Calu3 (cell line): ENCODE measurements around the gene ADI1. TPM values are rescaled to one million over a fixed set of nuclear protein-coding genes. Genes with fewer than 3 reads are reported as not detected.

Experiments
- BruUV-seq: library from RNA; stranded (reverse); fragments of 400-500 nt; replicated peaks from 2 replicates; lab custom pipeline; 2021; lab: Mats Ljungman, UMichigan
- CTCF ChIA-PET: fragments of 300-600 bp; sonication (Branson Sonifier 250); formaldehyde crosslinking; loops from one replicate; lab custom pipeline; 2022; ENCODE audit warnings: antibody characterized with exemption; lab: Charles Lee
- DNase-seq: peaks from one replicate; pipeline ENCODE4 v3.0.0; 2022
- H3K27ac Mint-ChIP-seq: one replicate; pipeline ENCODE4 v1.8.0; 2022; ENCODE audit warnings: mixed read lengths; ENCODE audit not compliant: unreplicated experiment
- H3K27me3 Mint-ChIP-seq: one replicate; pipeline ENCODE4 v1.8.0; 2022; ENCODE audit warnings: mixed read lengths; ENCODE audit not compliant: unreplicated experiment
- H3K36me3 Mint-ChIP-seq: one replicate; pipeline ENCODE4 v1.8.0; 2022; ENCODE audit warnings: mild to moderate bottlenecking, moderate library complexity, mixed read lengths; ENCODE audit not compliant: insufficient read depth, unreplicated experiment
- H3K4me1 Mint-ChIP-seq: one replicate; pipeline ENCODE4 v1.8.0; 2022; ENCODE audit warnings: mild to moderate bottlenecking, low read depth, mixed read lengths; ENCODE audit not compliant: unreplicated experiment
- H3K4me3 Mint-ChIP-seq: one replicate; pipeline ENCODE4 v1.8.0; 2022; ENCODE audit warnings: mild to moderate bottlenecking, low read depth, moderate library complexity, mixed read lengths; ENCODE audit not compliant: unreplicated experiment
- H3K9me3 Mint-ChIP-seq: one replicate; pipeline ENCODE4 v1.8.0; 2022; ENCODE audit warnings: low read depth, mixed read lengths; ENCODE audit not compliant: unreplicated experiment
- intact Hi-C: fragments of 100-400 bp; cut with micrococcal nuclease; formaldehyde crosslinking; loops from one replicate; pipeline ENCODE4 v1.10.0; 2022; ENCODE audit not compliant: unreplicated experiment
- total RNA-seq: library from RNA; stranded (reverse); gene quantifications from 2 replicates; pipeline ENCODE4 v1.2.3, GENCODE V29; 2022
- TF ChIP-seq, protein P1 (sequence below): fragments of 200-600 bp; IDR thresholded peaks from one replicate; pipeline ENCODE4 v1.8.0; 2022; ENCODE audit warnings: antibody characterized with exemption; ENCODE audit not compliant: unreplicated experiment

ADI1 gene
- total RNA-seq, 1 experiment from 2014 or later = 32.6 TPM

DNA sequence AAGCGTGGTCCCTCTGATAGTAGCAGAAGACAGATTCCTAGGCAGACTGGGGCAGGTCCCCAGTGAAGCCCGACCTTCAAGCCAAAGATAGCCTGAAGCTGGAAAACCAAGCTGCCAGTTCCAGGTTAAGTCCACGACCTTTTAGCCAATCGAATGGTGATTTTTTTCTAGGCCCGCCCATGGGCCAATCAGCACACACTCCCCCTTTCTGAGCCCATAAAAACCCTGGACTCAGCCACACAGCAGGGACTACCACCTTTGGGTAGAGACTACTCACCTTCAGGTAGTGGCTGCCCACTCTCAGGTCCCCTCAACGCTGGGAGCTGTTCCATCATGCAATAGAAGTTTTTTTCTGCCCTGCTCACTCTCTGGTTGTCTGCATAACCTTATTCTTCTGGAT lies 14.5 kb upstream of the ADI1 start:
- TF ChIP-seq, protein P1, sequence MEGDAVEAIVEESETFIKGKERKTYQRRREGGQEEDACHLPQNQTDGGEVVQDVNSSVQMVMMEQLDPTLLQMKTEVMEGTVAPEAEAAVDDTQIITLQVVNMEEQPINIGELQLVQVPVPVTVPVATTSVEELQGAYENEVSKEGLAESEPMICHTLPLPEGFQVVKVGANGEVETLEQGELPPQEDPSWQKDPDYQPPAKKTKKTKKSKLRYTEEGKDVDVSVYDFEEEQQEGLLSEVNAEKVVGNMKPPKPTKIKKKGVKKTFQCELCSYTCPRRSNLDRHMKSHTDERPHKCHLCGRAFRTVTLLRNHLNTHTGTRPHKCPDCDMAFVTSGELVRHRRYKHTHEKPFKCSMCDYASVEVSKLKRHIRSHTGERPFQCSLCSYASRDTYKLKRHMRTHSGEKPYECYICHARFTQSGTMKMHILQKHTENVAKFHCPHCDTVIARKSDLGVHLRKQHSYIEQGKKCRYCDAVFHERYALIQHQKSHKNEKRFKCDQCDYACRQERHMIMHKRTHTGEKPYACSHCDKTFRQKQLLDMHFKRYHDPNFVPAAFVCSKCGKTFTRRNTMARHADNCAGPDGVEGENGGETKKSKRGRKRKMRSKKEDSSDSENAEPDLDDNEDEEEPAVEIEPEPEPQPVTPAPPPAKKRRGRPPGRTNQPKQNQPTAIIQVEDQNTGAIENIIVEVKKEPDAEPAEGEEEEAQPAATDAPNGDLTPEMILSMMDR = no peak
- no peaks in the 10 kb centered on the region for H3K9me3 Mint-ChIP-seq
- H3K4me3 Mint-ChIP-seq = no peak overlapping the region
- no TSS peak for BruUV-seq
- H3K4me1 Mint-ChIP-seq = peaks cover 17% of the 10 kb centered on the region
- peaks cover 19% of the 10 kb centered on the region for H3K36me3 Mint-ChIP-seq
- DNase-seq = no peak
- no peaks in the 10 kb centered on the region for H3K27me3 Mint-ChIP-seq
- intact Hi-C loops = no loop called here
- no peak overlapping the region for H3K27ac Mint-ChIP-seq
- CTCF ChIA-PET = interaction anchor here (0.6 kb wide), 1 partner anchor 14 kb away, joined by 3 read pairs; no protein-coding TSS in a partner anchor

DNA sequence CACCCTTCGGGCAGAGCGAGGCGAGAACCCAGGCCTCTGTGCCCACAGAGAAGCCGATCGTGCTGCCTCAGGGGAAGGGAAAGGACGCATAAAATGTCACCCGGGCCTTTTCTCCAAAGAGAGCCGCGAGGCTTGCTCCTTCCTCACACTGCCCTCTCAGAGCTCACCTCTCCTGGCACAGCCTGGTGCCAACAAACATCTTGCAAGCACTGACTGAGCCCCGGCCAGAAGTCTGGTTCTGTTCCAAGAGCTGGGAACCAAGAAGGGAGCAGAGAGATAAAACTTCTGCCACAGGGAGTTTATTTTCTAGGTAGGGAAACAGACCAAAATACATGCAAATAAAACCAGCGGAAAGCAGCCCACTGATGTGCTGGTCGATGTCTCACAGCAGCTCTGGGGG lies 13.6 kb upstream of the ADI1 start:
- TF ChIP-seq, protein P1 = no peak
- H3K36me3 Mint-ChIP-seq = peaks cover 19% of the 10 kb centered on the region
- no peaks in the 10 kb centered on the region for H3K27me3 Mint-ChIP-seq
- intact Hi-C loops = no loop called here
- H3K9me3 Mint-ChIP-seq = no peaks in the 10 kb centered on the region
- H3K27ac Mint-ChIP-seq = no peak overlapping the region
- DNase-seq = no peak
- BruUV-seq = no TSS peak
- no peak overlapping the region for H3K4me3 Mint-ChIP-seq
- H3K4me1 Mint-ChIP-seq = peaks cover 17% of the 10 kb centered on the region
- CTCF ChIA-PET = no interaction called here

DNA sequence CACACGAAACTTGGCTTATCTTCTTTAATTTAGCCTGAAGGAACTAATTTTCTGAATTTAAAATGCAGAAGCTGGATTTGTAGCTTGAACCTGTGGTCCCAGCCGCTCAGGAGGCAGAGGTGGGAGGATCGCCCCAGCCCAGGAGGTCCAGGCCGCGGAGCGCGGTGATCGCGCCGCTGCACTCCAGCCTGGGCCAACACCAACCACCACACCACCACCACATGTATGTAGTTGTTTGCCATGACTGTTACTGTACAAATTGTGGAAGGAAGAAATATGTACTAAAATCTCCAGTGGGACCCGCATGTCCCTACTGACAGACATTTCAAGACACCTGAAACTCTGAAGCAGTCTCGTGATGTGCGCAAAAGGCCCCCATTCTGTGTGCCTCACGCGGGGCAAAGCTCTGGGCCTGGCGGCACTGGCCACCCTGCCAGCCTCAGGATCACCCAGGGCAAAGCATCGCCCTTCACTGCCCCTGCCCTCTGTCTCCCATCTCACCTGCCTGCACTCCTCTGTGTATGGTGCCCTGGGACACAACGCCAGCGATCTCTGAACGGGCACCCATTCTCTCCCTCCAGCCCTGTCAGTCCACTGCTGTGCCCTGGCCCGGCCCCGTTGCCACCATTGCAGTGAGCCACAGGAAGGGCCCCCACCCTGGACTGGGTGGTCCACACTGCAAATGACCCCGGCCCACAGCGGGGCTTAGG lies 10.1 kb upstream of the ADI1 start:
- BruUV-seq = no TSS peak
- no peaks in the 10 kb centered on the region for H3K9me3 Mint-ChIP-seq
- H3K27ac Mint-ChIP-seq = no peak overlapping the region
- H3K4me1 Mint-ChIP-seq = no peaks in the 10 kb centered on the region
- TF ChIP-seq, protein P1 = no peak
- no peaks in the 10 kb centered on the region for H3K27me3 Mint-ChIP-seq
- H3K36me3 Mint-ChIP-seq = no peaks in the 10 kb centered on the region
- no peak overlapping the region for H3K4me3 Mint-ChIP-seq
- DNase-seq = no peak
- intact Hi-C loops = no loop called here
- CTCF ChIA-PET = no interaction called here

DNA sequence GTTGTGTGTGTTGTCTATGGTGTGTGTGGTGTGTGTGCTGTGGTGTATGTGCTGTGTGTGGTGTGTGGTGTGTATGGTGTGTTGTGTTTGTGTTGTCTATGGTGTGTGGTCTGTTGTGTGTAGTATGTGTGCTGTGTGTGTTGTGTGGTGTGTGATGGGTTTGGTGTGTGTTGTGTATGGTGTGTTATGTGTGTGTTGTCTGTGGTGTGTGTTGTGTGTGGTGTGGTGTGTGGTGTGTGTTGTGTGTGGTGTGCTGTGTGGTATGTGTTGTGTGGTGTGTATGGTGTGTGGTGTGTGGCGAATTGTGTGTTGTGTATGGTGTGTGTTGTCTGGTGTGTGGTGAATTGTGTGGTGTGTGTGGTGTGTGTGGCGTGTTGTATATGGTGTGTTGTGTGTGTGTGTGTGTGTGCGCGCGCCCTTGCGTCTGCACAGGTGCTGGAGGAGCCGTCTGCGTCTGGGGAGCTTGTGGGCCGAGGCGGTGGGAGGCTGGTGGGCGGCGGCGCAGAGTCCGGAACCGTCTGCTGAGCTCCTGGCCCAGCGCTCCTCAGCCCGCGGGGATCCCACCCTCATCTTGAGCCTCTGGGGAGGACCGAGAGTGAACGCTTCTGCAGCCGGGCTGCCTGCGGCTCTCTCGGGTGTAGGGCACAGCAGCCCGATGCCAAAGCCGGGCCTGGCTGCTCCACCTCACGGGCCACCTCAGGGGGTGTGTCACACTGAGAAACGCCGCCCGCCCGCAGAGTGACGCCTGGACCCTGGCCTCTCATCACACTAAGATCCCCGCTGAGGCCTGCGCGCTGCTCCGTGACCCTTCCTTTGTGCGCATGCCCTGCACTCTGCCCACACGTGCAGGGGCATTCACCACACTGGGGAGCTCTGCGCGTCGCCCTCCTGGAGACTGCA lies 8.8 kb upstream of the ADI1 start:
- intact Hi-C loops = no loop called here
- CTCF ChIA-PET = no interaction called here
- TF ChIP-seq, protein P1 = no peak
- H3K36me3 Mint-ChIP-seq = no peaks in the 10 kb centered on the region
- no peaks in the 10 kb centered on the region for H3K27me3 Mint-ChIP-seq
- BruUV-seq = no TSS peak
- peaks cover 8% of the 10 kb centered on the region for H3K4me1 Mint-ChIP-seq
- H3K4me3 Mint-ChIP-seq = no peak overlapping the region
- no peak for DNase-seq
- no peaks in the 10 kb centered on the region for H3K9me3 Mint-ChIP-seq
- H3K27ac Mint-ChIP-seq = no peak overlapping the region
